Mesothelial cell of epicardium (in vitro differentiated cells): ENCODE measurements around the gene MSANTD2. TPM values are rescaled to one million over a fixed set of nuclear protein-coding genes. Genes with fewer than 3 reads are reported as not detected.
"Not testable (repeated sequence)": the region's sequence is repeated elsewhere in the genome, so short reads cannot be mapped to it uniquely, and the experiment has no call there.

ENCODE experiments used
- DNase-seq, 2 experiments: peaks; one replicate each; pipeline ENCODE4 v3.0.0; 2021; ENCODE audit warnings: low spot score in 2 of 2; ENCODE audit not compliant: unreplicated experiment in 2 of 2
- H3K27ac Mint-ChIP-seq: 2 replicates; pipeline ENCODE4 v1.8.0; 2021; ENCODE audit warnings: mixed read lengths
- H3K27me3 Mint-ChIP-seq: 2 replicates; pipeline ENCODE4 v1.8.0; 2021; ENCODE audit warnings: low read depth, mixed read lengths
- H3K36me3 Mint-ChIP-seq: 2 replicates; pipeline ENCODE4 v1.8.0; 2021; ENCODE audit warnings: mixed read lengths
- H3K4me1 Mint-ChIP-seq: 2 replicates; pipeline ENCODE4 v1.8.0; 2021; ENCODE audit warnings: mixed read lengths
- H3K4me3 Mint-ChIP-seq: 2 replicates; pipeline ENCODE4 v1.8.0; 2021; ENCODE audit warnings: mild to moderate bottlenecking, moderate library complexity, mixed read lengths
- H3K9me3 Mint-ChIP-seq: 2 replicates; pipeline ENCODE4 v1.8.0; 2021; ENCODE audit warnings: mixed read lengths
- total RNA-seq: library from RNA; stranded (reverse); gene quantifications from 3 replicates; pipeline ENCODE4 v1.2.1, GENCODE V29; 2021
- TF ChIP-seq, protein P1 (sequence below): fragments of 200-600 bp; sonication (generic); IDR thresholded peaks from one replicate; pipeline ENCODE4 v1.5.0; 2021; ENCODE audit warnings: antibody characterized with exemption; ENCODE audit not compliant: unreplicated experiment

The MSANTD2 gene
- total RNA-seq, 1 donor from 2014 or later, result 37.3 TPM

- Mint-ChIP-seq H3K27me3 (no peaks in the 10 kb centered on the region), H3K36me3 (no peaks in the 10 kb centered on the region), H3K27ac (no peak overlapping the region), H3K4me3 (no peak overlapping the region), H3K9me3 (no peaks in the 10 kb centered on the region), H3K4me1 (peaks cover 9% of the 10 kb centered on the region)
- TF ChIP-seq, protein P1, sequence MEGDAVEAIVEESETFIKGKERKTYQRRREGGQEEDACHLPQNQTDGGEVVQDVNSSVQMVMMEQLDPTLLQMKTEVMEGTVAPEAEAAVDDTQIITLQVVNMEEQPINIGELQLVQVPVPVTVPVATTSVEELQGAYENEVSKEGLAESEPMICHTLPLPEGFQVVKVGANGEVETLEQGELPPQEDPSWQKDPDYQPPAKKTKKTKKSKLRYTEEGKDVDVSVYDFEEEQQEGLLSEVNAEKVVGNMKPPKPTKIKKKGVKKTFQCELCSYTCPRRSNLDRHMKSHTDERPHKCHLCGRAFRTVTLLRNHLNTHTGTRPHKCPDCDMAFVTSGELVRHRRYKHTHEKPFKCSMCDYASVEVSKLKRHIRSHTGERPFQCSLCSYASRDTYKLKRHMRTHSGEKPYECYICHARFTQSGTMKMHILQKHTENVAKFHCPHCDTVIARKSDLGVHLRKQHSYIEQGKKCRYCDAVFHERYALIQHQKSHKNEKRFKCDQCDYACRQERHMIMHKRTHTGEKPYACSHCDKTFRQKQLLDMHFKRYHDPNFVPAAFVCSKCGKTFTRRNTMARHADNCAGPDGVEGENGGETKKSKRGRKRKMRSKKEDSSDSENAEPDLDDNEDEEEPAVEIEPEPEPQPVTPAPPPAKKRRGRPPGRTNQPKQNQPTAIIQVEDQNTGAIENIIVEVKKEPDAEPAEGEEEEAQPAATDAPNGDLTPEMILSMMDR, result no peak
- DNase-seq, result no peak
Measured at GRCh38 chr11:124784051-124784450, 16.2 kb downstream of the MSANTD2 start.

GRCh38 chr11:124783002-124783401, 17.2 kb downstream of the MSANTD2 start:
- DNase-seq, result no peak
- H3K9me3 Mint-ChIP-seq, result no peaks in the 10 kb centered on the region
- H3K27me3 Mint-ChIP-seq, result no peaks in the 10 kb centered on the region
- no peak overlapping the region for H3K27ac Mint-ChIP-seq
- no peak overlapping the region for H3K4me3 Mint-ChIP-seq
- H3K36me3 Mint-ChIP-seq, result no peaks in the 10 kb centered on the region
- peaks cover 9% of the 10 kb centered on the region for H3K4me1 Mint-ChIP-seq
- TF ChIP-seq, protein P1, result no peak

GRCh38 chr11:124779568-124779967, 20.6 kb downstream of the MSANTD2 start:
- peaks cover 12% of the 10 kb centered on the region for H3K36me3 Mint-ChIP-seq
- no peaks in the 10 kb centered on the region for H3K9me3 Mint-ChIP-seq
- H3K27ac Mint-ChIP-seq, result no peak overlapping the region
- TF ChIP-seq, protein P1, result no peak
- DNase-seq, result no peak
- H3K4me3 Mint-ChIP-seq, result no peak overlapping the region
- H3K4me1 Mint-ChIP-seq, result peaks cover 9% of the 10 kb centered on the region
- H3K27me3 Mint-ChIP-seq, result no peaks in the 10 kb centered on the region

DNA sequence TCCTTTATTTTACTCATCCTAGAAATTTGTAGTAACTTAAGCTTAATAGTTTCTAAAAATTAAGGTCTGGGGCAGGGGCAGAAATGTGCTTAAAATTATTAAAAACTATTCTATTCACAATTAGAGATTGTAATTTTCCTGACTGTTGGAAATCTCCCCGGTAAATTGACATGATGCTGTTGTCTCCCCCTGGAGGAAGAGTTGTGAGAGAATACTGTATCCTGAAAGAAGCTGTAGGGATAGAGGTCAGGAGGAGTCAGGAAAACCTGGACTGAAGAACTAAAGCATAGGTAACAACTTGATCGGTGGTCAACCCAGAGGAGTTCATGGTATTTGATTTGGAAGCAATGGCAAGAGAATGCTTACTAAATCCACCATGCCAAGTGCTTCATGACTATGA, 21.9 kb downstream of the MSANTD2 start:
- Mint-ChIP-seq H3K4me1 (peaks cover 9% of the 10 kb centered on the region), H3K4me3 (no peak overlapping the region), H3K27ac (no peak overlapping the region), H3K27me3 (no peaks in the 10 kb centered on the region), H3K9me3 (no peaks in the 10 kb centered on the region), H3K36me3 (peaks cover 12% of the 10 kb centered on the region)
- TF ChIP-seq, protein P1, result no peak
- no peak for DNase-seq

DNA sequence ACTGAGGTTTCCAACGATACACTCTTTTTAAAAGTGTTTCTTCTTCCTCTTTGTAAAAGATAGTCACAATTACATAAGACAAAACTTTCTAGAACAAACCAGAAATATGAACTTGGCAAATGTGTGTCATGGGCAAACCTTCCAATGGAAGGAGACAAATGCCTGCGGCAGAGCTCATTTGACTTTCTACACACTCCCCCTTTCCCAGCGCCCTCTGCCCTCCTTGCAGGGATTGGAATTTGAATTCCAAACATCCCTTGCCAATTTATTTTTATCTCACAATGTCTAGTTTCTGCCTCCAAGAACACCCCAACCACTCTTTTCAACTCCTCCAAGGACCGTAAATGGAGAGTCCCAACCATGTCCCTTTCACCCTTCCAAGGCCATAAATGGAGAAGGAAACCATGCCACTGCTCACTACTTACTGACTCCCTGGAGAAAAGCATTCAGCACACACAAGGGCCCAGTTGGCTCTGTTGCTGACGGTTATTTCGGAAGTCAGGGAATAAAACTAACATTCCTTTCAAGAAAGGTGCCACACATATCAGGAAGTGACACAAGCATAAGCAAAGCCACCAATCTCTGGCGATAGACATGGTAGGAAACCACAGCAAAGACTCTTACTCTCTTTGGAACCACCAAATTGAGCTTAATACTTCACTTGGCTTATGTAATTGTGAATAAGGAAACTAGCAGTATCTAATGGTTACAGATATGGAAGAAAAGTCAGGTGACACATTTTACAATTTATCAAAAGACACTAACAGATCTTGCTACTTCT, 23.2 kb downstream of the MSANTD2 start:
- TF ChIP-seq, protein P1, result no peak
- Mint-ChIP-seq H3K4me1 (peaks cover 9% of the 10 kb centered on the region), H3K9me3 (no peaks in the 10 kb centered on the region), H3K36me3 (peaks cover 17% of the 10 kb centered on the region), H3K27me3 (no peaks in the 10 kb centered on the region), H3K4me3 (no peak overlapping the region), H3K27ac (peak overlapping the region; percentile 19)
- no peak for DNase-seq

DNA sequence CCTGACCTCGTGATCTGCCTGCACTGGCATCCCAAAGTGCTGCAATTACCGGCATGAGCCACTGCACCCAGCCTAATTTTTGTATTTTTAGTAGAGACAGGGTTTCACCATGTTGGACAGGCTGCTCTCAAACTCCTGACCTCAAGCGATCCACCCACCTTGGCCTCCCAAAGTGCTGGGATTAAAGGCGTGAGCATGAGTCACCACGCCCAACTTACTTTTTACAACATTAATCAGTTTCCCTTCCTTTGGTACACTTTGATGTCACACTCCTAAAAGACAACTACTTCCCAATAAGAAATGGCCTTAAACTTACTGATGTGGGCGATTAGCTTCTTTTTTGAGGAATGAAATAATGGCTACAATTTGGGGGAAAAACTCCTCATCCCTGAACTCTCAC, 29.2 kb downstream of the MSANTD2 start:
- H3K4me3 Mint-ChIP-seq, DNase-seq, H3K27me3 Mint-ChIP-seq, H3K9me3 Mint-ChIP-seq, H3K27ac Mint-ChIP-seq, H3K4me1 Mint-ChIP-seq: not testable (repeated sequence)
- peaks cover 24% of the 10 kb centered on the region for H3K36me3 Mint-ChIP-seq
